HEK293 (cell line): Measurements from ENCODE around the gene APOBEC3C.
A peak's percentile ranks its signal among the peaks of the same experiment; 100 is the strongest.

Experiments
- FEZF1 ChIP-seq: fragments of 450-650 bp; formaldehyde crosslinking; IDR thresholded peaks from 2 replicates; pipeline ENCODE4 v1.5.1; 2016; ENCODE audit warnings: missing biosample characterization, missing genetic modification characterization
- SCRT1 ChIP-seq: fragments of 450-650 bp; formaldehyde crosslinking; IDR thresholded peaks from 2 replicates; pipeline ENCODE4 v1.5.1; 2016; ENCODE audit warnings: missing biosample characterization, missing genetic modification characterization, borderline replicate concordance
- SP3 ChIP-seq: fragments of 450-650 bp; formaldehyde crosslinking; IDR thresholded peaks from 2 replicates; pipeline ENCODE4 v1.5.1; 2016; ENCODE audit warnings: missing biosample characterization, missing genetic modification characterization
- ZBTB1 ChIP-seq: fragments of 450-650 bp; formaldehyde crosslinking; IDR thresholded peaks from 2 replicates; pipeline ENCODE4 v1.5.1; 2016; ENCODE audit warnings: missing biosample characterization, missing genetic modification characterization
- ZBTB48 ChIP-seq: fragments of 450-650 bp; formaldehyde crosslinking; IDR thresholded peaks from 2 replicates; pipeline ENCODE4 v1.5.1; 2016; ENCODE audit warnings: missing biosample characterization, missing genetic modification characterization
- ZFP69B ChIP-seq: fragments of 450-650 bp; formaldehyde crosslinking; IDR thresholded peaks from 2 replicates; pipeline ENCODE4 v1.5.1; 2016; ENCODE audit warnings: missing biosample characterization, missing genetic modification characterization
- ZNF138 ChIP-seq: fragments of 450-650 bp; formaldehyde crosslinking; IDR thresholded peaks from 2 replicates; pipeline ENCODE4 v1.5.1; 2016; ENCODE audit warnings: missing biosample characterization, missing genetic modification characterization, borderline replicate concordance
- ZNF155 ChIP-seq: fragments of 450-650 bp; formaldehyde crosslinking; IDR thresholded peaks from 2 replicates; pipeline ENCODE4 v1.5.1; 2016; ENCODE audit warnings: missing biosample characterization, missing genetic modification characterization
- ZNF16 ChIP-seq: fragments of 450-650 bp; formaldehyde crosslinking; IDR thresholded peaks from 2 replicates; pipeline ENCODE4 v1.5.1; 2016; ENCODE audit warnings: low read depth, missing biosample characterization, missing genetic modification characterization
- ZNF175 ChIP-seq: fragments of 450-650 bp; formaldehyde crosslinking; IDR thresholded peaks from 2 replicates; pipeline ENCODE4 v1.5.1; 2016; ENCODE audit warnings: missing biosample characterization, missing genetic modification characterization
- ZNF221 ChIP-seq: fragments of 450-650 bp; formaldehyde crosslinking; IDR thresholded peaks from 2 replicates; pipeline ENCODE4 v1.5.1; 2017; ENCODE audit warnings: missing biosample characterization, missing genetic modification characterization, borderline replicate concordance
- ZNF24 ChIP-seq: fragments of 450-650 bp; formaldehyde crosslinking; IDR thresholded peaks from 2 replicates; pipeline ENCODE4 v1.5.1; 2016; ENCODE audit warnings: missing biosample characterization, missing genetic modification characterization
- ZNF311 ChIP-seq: fragments of 450-650 bp; formaldehyde crosslinking; IDR thresholded peaks from 2 replicates; pipeline ENCODE4 v1.5.1; 2017; ENCODE audit warnings: missing biosample characterization, missing genetic modification characterization, borderline replicate concordance
- ZNF350 ChIP-seq: fragments of 450-650 bp; formaldehyde crosslinking; IDR thresholded peaks from 2 replicates; pipeline ENCODE4 v1.5.0; 2017; ENCODE audit warnings: missing biosample characterization, mild to moderate bottlenecking, missing genetic modification characterization
- ZNF416 ChIP-seq: fragments of 450-650 bp; formaldehyde crosslinking; IDR thresholded peaks from 2 replicates; pipeline ENCODE4 v1.5.1; 2016; ENCODE audit warnings: missing biosample characterization, missing genetic modification characterization
- ZNF521 ChIP-seq: fragments of 450-650 bp; formaldehyde crosslinking; IDR thresholded peaks from 2 replicates; pipeline ENCODE4 v1.5.1; 2017; ENCODE audit warnings: missing biosample characterization, mild to moderate bottlenecking, missing genetic modification characterization
- ZNF558 ChIP-seq: fragments of 450-650 bp; formaldehyde crosslinking; IDR thresholded peaks from 2 replicates; pipeline ENCODE4 v1.5.1; 2016; ENCODE audit warnings: missing biosample characterization, missing genetic modification characterization
- ZNF600 ChIP-seq: fragments of 450-650 bp; formaldehyde crosslinking; IDR thresholded peaks from 2 replicates; pipeline ENCODE4 v1.5.1; 2016; ENCODE audit warnings: missing biosample characterization, missing genetic modification characterization
- ZNF621 ChIP-seq: fragments of 450-650 bp; formaldehyde crosslinking; IDR thresholded peaks from 2 replicates; pipeline ENCODE4 v1.5.1; 2017; ENCODE audit warnings: missing biosample characterization, missing genetic modification characterization
- ZNF623 ChIP-seq: fragments of 450-650 bp; formaldehyde crosslinking; IDR thresholded peaks from 2 replicates; pipeline ENCODE4 v1.5.1; 2016; ENCODE audit warnings: missing biosample characterization, missing genetic modification characterization
- ZNF624 ChIP-seq: fragments of 450-650 bp; formaldehyde crosslinking; IDR thresholded peaks from 2 replicates; pipeline ENCODE4 v1.5.1; 2017; ENCODE audit warnings: missing biosample characterization, missing genetic modification characterization
- ZNF660 ChIP-seq: fragments of 450-650 bp; IDR thresholded peaks from 2 replicates; pipeline ENCODE4 v1.5.1; 2018; ENCODE audit warnings: missing biosample characterization, mild to moderate bottlenecking, missing genetic modification characterization
- ZNF707 ChIP-seq: fragments of 450-650 bp; formaldehyde crosslinking; IDR thresholded peaks from 2 replicates; pipeline ENCODE4 v1.5.1; 2016; ENCODE audit warnings: missing biosample characterization, missing genetic modification characterization
- ZNF768 ChIP-seq: fragments of 450-650 bp; formaldehyde crosslinking; IDR thresholded peaks from 2 replicates; pipeline ENCODE4 v1.5.1; 2018; ENCODE audit warnings: missing biosample characterization, mild to moderate bottlenecking, missing genetic modification characterization
- ZNF777 ChIP-seq: fragments of 450-650 bp; formaldehyde crosslinking; IDR thresholded peaks from 2 replicates; pipeline ENCODE4 v1.5.1; 2017; ENCODE audit warnings: missing biosample characterization, missing genetic modification characterization, borderline replicate concordance
- ZNF785 ChIP-seq: fragments of 450-650 bp; formaldehyde crosslinking; IDR thresholded peaks from 2 replicates; pipeline ENCODE4 v1.5.1; 2016; ENCODE audit warnings: missing biosample characterization, missing genetic modification characterization
- ZSCAN16 ChIP-seq: fragments of 450-650 bp; formaldehyde crosslinking; IDR thresholded peaks from 2 replicates; pipeline ENCODE4 v1.5.1; 2016; ENCODE audit warnings: missing biosample characterization, missing genetic modification characterization
- TF ChIP-seq, protein P1 (sequence below): fragments of 450-650 bp; formaldehyde crosslinking; IDR thresholded peaks from 2 replicates; pipeline ENCODE4 v1.5.1; 2017; ENCODE audit warnings: missing biosample characterization, missing genetic modification characterization
- TF ChIP-seq, protein P2 (sequence below): sonication (generic); formaldehyde crosslinking; IDR thresholded peaks from 2 replicates; pipeline ENCODE4 v1.8.1; 2022; ENCODE audit warnings: mild to moderate bottlenecking, moderate library complexity, missing genetic modification reagents
- TF ChIP-seq, protein P3 (sequence below): fragments of 450-650 bp; formaldehyde crosslinking; IDR thresholded peaks from 2 replicates; pipeline ENCODE4 v1.5.1; 2016; ENCODE audit warnings: missing biosample characterization, missing genetic modification characterization
- TF ChIP-seq, protein P4 (sequence below): fragments of 450-650 bp; formaldehyde crosslinking; IDR thresholded peaks from 2 replicates; pipeline ENCODE4 v1.5.1; 2016; ENCODE audit warnings: missing biosample characterization, missing genetic modification characterization
- TF ChIP-seq, protein P5 (sequence below): fragments of 450-650 bp; formaldehyde crosslinking; IDR thresholded peaks from 2 replicates; pipeline ENCODE4 v1.5.1; 2016; ENCODE audit warnings: missing biosample characterization, missing genetic modification characterization
- TF ChIP-seq, protein P6 (sequence below): IDR thresholded peaks from 2 replicates; pipeline ENCODE4 v1.6.1; 2011; ENCODE audit warnings: mild to moderate bottlenecking, low read depth, low read length, borderline replicate concordance

APOBEC3C gene

DNA sequence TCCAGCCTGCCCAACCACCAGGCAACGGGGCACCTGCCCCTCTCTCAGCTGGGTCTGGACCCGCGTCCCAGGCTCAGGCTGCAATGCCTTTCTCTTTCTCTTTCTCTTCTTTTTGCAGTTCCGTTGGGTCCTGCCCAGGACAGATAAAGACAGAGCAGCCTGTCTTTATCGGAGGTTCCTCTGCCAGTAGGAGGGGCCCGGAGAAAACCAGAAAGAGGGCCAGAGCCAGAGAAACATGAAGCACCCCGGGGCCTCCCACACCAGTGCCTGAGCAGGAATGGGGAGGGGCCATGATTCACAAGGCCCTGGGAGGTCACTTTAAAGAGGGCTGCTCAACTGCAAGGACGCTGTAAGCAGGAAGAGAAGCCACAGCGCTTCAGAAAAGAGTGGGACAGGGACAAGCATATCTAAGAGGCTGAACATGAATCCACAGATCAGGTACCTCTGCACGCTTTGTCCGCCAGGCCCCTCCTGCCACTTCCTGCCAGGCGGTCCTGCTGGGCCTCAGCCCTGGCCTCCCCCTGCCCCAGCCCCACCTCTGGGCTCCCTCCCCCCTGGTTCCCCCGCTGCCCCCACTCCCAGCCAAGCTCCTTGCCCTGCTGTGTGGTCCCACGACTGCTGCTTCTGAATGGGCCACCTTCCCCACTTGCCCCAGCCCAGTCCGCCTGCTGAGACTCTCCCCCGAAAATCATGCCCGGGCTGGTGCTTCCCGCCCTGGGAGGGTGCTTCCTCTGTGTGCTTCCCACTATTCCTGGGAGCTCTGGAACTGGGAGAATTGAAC lies at the start of gene APOBEC3C (continued):
- TF ChIP-seq, protein P1, sequence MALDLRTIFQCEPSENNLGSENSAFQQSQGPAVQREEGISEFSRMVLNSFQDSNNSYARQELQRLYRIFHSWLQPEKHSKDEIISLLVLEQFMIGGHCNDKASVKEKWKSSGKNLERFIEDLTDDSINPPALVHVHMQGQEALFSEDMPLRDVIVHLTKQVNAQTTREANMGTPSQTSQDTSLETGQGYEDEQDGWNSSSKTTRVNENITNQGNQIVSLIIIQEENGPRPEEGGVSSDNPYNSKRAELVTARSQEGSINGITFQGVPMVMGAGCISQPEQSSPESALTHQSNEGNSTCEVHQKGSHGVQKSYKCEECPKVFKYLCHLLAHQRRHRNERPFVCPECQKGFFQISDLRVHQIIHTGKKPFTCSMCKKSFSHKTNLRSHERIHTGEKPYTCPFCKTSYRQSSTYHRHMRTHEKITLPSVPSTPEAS = no peak
- TF ChIP-seq ZNF600 (tag by site-specific recombination) = 0 out of 2 replicates have a peak, but pooled peaks have one; percentile 16
- TF ChIP-seq ZNF24 (tag by site-specific recombination) = no peak
- TF ChIP-seq, protein P2, sequence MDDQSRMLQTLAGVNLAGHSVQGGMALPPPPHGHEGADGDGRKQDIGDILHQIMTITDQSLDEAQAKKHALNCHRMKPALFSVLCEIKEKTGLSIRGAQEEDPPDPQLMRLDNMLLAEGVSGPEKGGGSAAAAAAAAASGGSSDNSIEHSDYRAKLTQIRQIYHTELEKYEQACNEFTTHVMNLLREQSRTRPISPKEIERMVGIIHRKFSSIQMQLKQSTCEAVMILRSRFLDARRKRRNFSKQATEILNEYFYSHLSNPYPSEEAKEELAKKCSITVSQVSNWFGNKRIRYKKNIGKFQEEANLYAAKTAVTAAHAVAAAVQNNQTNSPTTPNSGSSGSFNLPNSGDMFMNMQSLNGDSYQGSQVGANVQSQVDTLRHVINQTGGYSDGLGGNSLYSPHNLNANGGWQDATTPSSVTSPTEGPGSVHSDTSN (CRISPR knock-in tag) = 0 out of 2 replicates have a peak, but pooled peaks have one; percentile 31
- TF ChIP-seq ZNF624 (tag by site-specific recombination) = no peak
- TF ChIP-seq, protein P3, sequence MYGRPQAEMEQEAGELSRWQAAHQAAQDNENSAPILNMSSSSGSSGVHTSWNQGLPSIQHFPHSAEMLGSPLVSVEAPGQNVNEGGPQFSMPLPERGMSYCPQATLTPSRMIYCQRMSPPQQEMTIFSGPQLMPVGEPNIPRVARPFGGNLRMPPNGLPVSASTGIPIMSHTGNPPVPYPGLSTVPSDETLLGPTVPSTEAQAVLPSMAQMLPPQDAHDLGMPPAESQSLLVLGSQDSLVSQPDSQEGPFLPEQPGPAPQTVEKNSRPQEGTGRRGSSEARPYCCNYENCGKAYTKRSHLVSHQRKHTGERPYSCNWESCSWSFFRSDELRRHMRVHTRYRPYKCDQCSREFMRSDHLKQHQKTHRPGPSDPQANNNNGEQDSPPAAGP (tag by site-specific recombination) = peak; percentile 52; the same call in 1 of the 2 replicates
- TF ChIP-seq ZNF660 (tag by site-specific recombination) = no peak
- no peak for TF ChIP-seq ZNF416 (tag by site-specific recombination)
- no peak for TF ChIP-seq ZNF155 (tag by site-specific recombination)
- TF ChIP-seq ZNF623 (tag by site-specific recombination) = no peak
- no peak for TF ChIP-seq ZBTB48 (tag by site-specific recombination)
- TF ChIP-seq ZNF175 = no peak
- TF ChIP-seq SP3 = peak; percentile 52
- peak; percentile 38 for TF ChIP-seq ZFP69B (tag by site-specific recombination)
- no peak for TF ChIP-seq ZNF621
- TF ChIP-seq ZSCAN16 (tag by site-specific recombination) = no peak
- TF ChIP-seq, protein P4, sequence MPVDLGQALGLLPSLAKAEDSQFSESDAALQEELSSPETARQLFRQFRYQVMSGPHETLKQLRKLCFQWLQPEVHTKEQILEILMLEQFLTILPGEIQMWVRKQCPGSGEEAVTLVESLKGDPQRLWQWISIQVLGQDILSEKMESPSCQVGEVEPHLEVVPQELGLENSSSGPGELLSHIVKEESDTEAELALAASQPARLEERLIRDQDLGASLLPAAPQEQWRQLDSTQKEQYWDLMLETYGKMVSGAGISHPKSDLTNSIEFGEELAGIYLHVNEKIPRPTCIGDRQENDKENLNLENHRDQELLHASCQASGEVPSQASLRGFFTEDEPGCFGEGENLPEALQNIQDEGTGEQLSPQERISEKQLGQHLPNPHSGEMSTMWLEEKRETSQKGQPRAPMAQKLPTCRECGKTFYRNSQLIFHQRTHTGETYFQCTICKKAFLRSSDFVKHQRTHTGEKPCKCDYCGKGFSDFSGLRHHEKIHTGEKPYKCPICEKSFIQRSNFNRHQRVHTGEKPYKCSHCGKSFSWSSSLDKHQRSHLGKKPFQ = no peak
- TF ChIP-seq SCRT1 (tag by site-specific recombination) = no peak
- TF ChIP-seq, protein P5, sequence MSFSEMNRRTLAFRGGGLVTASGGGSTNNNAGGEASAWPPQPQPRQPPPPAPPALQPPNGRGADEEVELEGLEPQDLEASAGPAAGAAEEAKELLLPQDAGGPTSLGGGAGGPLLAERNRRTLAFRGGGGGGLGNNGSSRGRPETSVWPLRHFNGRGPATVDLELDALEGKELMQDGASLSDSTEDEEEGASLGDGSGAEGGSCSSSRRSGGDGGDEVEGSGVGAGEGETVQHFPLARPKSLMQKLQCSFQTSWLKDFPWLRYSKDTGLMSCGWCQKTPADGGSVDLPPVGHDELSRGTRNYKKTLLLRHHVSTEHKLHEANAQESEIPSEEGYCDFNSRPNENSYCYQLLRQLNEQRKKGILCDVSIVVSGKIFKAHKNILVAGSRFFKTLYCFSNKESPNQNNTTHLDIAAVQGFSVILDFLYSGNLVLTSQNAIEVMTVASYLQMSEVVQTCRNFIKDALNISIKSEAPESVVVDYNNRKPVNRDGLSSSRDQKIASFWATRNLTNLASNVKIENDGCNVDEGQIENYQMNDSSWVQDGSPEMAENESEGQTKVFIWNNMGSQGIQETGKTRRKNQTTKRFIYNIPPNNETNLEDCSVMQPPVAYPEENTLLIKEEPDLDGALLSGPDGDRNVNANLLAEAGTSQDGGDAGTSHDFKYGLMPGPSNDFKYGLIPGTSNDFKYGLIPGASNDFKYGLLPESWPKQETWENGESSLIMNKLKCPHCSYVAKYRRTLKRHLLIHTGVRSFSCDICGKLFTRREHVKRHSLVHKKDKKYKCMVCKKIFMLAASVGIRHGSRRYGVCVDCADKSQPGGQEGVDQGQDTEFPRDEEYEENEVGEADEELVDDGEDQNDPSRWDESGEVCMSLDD (tag by site-specific recombination) = no peak
- TF ChIP-seq ZNF785 (tag by site-specific recombination) = no peak
- TF ChIP-seq ZNF350 (tag by site-specific recombination) = no peak
- TF ChIP-seq ZNF138 (tag by site-specific recombination) = no peak
- no peak for TF ChIP-seq ZNF221
- TF ChIP-seq ZNF707 (tag by site-specific recombination) = no peak
- TF ChIP-seq, protein P6, sequence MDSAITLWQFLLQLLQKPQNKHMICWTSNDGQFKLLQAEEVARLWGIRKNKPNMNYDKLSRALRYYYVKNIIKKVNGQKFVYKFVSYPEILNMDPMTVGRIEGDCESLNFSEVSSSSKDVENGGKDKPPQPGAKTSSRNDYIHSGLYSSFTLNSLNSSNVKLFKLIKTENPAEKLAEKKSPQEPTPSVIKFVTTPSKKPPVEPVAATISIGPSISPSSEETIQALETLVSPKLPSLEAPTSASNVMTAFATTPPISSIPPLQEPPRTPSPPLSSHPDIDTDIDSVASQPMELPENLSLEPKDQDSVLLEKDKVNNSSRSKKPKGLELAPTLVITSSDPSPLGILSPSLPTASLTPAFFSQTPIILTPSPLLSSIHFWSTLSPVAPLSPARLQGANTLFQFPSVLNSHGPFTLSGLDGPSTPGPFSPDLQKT = no peak
- TF ChIP-seq ZNF768 = no peak
- TF ChIP-seq ZBTB1 (tag by site-specific recombination) = no peak
- no peak for TF ChIP-seq ZNF777 (tag by site-specific recombination)
- no peak for TF ChIP-seq ZNF16 (tag by site-specific recombination)
- no peak for TF ChIP-seq ZNF311 (tag by site-specific recombination)
- no peak for TF ChIP-seq ZNF558 (tag by site-specific recombination)
- peak; percentile 55 for TF ChIP-seq FEZF1
- no peak for TF ChIP-seq ZNF521 (tag by site-specific recombination)
